HL-60 (cell line): ENCODE results near the gene HID1.

ENCODE experiments used
- DNase-seq, 2 experiments: peaks; one replicate each; pipeline ENCODE4 v3.0.0-alpha.2; 2010 to 2020; ENCODE audit warnings: low read depth in 1 of 2, low spot score in 1 of 2
- H3K27ac ChIP-seq: fragments of 250-450 bp; sonication (Bioruptor Pico); replicated peaks from 2 replicates; pipeline ENCODE4 v1.5.1; 2020; ENCODE audit warnings: mild to moderate bottlenecking, moderate library complexity
- H3K27me3 ChIP-seq: fragments of 250-450 bp; sonication (Bioruptor Pico); 2 replicates; pipeline ENCODE4 v1.5.1; 2021; ENCODE audit warnings: mild to moderate bottlenecking, moderate library complexity; ENCODE audit not compliant: insufficient read depth, poor library complexity, severe bottlenecking
- H3K4me3 ChIP-seq: replicated peaks from 2 replicates; pipeline ENCODE4 v1.5.1; 2011; ENCODE audit warnings: mild to moderate bottlenecking, control low read depth, low read length; ENCODE audit not compliant: insufficient read depth
- GABPA ChIP-seq: IDR thresholded peaks from 2 replicates; pipeline ENCODE4 v1.6.1; 2012; ENCODE audit warnings: low read depth
- POLR2AphosphoS5 ChIP-seq: IDR thresholded peaks from 2 replicates; pipeline ENCODE4 v1.6.1; 2012; ENCODE audit warnings: low read depth
- SPI1 ChIP-seq: IDR thresholded peaks from 2 replicates; pipeline ENCODE4 v1.6.1; 2012; ENCODE audit warnings: low read depth, mild to moderate bottlenecking, borderline replicate concordance
- TF ChIP-seq, protein P1 (sequence below): IDR thresholded peaks from 2 replicates; pipeline ENCODE4 v1.6.1; 2012; ENCODE audit warnings: low read depth; ENCODE audit not compliant: insufficient replicate concordance
- TF ChIP-seq, protein P2 (sequence below): IDR thresholded peaks from one replicate; pipeline ENCODE4 v1.5.1; 2011; ENCODE audit warnings: low read length, control low read depth, inconsistent platforms; ENCODE audit not compliant: insufficient read depth

Gene HID1

GRCh38 chr17:74903034-74903433 is 69.5 kb downstream of the HID1 start:
- Histone ChIP-seq H3K27me3 (no peaks in the 10 kb centered on the region), H3K4me3 (no peak overlapping the region), H3K27ac (no peak overlapping the region)
- DNase-seq, result no peak
- no peak for TF ChIP-seq SPI1
- TF ChIP-seq, protein P1, sequence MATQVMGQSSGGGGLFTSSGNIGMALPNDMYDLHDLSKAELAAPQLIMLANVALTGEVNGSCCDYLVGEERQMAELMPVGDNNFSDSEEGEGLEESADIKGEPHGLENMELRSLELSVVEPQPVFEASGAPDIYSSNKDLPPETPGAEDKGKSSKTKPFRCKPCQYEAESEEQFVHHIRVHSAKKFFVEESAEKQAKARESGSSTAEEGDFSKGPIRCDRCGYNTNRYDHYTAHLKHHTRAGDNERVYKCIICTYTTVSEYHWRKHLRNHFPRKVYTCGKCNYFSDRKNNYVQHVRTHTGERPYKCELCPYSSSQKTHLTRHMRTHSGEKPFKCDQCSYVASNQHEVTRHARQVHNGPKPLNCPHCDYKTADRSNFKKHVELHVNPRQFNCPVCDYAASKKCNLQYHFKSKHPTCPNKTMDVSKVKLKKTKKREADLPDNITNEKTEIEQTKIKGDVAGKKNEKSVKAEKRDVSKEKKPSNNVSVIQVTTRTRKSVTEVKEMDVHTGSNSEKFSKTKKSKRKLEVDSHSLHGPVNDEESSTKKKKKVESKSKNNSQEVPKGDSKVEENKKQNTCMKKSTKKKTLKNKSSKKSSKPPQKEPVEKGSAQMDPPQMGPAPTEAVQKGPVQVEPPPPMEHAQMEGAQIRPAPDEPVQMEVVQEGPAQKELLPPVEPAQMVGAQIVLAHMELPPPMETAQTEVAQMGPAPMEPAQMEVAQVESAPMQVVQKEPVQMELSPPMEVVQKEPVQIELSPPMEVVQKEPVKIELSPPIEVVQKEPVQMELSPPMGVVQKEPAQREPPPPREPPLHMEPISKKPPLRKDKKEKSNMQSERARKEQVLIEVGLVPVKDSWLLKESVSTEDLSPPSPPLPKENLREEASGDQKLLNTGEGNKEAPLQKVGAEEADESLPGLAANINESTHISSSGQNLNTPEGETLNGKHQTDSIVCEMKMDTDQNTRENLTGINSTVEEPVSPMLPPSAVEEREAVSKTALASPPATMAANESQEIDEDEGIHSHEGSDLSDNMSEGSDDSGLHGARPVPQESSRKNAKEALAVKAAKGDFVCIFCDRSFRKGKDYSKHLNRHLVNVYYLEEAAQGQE, result no peak
- TF ChIP-seq, protein P2, sequence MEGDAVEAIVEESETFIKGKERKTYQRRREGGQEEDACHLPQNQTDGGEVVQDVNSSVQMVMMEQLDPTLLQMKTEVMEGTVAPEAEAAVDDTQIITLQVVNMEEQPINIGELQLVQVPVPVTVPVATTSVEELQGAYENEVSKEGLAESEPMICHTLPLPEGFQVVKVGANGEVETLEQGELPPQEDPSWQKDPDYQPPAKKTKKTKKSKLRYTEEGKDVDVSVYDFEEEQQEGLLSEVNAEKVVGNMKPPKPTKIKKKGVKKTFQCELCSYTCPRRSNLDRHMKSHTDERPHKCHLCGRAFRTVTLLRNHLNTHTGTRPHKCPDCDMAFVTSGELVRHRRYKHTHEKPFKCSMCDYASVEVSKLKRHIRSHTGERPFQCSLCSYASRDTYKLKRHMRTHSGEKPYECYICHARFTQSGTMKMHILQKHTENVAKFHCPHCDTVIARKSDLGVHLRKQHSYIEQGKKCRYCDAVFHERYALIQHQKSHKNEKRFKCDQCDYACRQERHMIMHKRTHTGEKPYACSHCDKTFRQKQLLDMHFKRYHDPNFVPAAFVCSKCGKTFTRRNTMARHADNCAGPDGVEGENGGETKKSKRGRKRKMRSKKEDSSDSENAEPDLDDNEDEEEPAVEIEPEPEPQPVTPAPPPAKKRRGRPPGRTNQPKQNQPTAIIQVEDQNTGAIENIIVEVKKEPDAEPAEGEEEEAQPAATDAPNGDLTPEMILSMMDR, result no peak
- TF ChIP-seq GABPA, result no peak
- no peak for TF ChIP-seq POLR2AphosphoS5

- TF ChIP-seq, protein P2, result no peak
- TF ChIP-seq, protein P1, result no peak
- TF ChIP-seq SPI1 (no peak), POLR2AphosphoS5 (no peak), GABPA (no peak)
- H3K27me3 ChIP-seq, result peaks cover 6% of the 10 kb centered on the region
- DNase-seq, result no peak
- H3K27ac ChIP-seq, result no peak overlapping the region
- no peak overlapping the region for H3K4me3 ChIP-seq
These were observed 71.0 kb downstream of the HID1 start for GRCh38 chr17:74901353-74902135.
